SU-DHL-6 (cell line): ENCODE measurements around the gene UQCRC2.

Experiments
- EZH2phosphoT487 ChIP-seq: fragments of 200-600 bp; sonication (generic), shearing (Covaris generic); conservative IDR thresholded peaks from 2 replicates; pipeline ENCODE4 v1.6.1; 2018; ENCODE audit warnings: mild to moderate bottlenecking, antibody characterized with exemption, low read length, moderate library complexity, mixed read lengths
- TF ChIP-seq, protein P1 (sequence below): fragments of 200-600 bp; sonication (generic); IDR thresholded peaks from one replicate; pipeline ENCODE4 v1.5.1; 2017; ENCODE audit warnings: antibody characterized with exemption, mild to moderate bottlenecking, low read length, moderate library complexity; ENCODE audit not compliant: insufficient read depth, poor library complexity, severe bottlenecking

- TF ChIP-seq, protein P1, sequence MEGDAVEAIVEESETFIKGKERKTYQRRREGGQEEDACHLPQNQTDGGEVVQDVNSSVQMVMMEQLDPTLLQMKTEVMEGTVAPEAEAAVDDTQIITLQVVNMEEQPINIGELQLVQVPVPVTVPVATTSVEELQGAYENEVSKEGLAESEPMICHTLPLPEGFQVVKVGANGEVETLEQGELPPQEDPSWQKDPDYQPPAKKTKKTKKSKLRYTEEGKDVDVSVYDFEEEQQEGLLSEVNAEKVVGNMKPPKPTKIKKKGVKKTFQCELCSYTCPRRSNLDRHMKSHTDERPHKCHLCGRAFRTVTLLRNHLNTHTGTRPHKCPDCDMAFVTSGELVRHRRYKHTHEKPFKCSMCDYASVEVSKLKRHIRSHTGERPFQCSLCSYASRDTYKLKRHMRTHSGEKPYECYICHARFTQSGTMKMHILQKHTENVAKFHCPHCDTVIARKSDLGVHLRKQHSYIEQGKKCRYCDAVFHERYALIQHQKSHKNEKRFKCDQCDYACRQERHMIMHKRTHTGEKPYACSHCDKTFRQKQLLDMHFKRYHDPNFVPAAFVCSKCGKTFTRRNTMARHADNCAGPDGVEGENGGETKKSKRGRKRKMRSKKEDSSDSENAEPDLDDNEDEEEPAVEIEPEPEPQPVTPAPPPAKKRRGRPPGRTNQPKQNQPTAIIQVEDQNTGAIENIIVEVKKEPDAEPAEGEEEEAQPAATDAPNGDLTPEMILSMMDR, result no peak
- no peak for TF ChIP-seq EZH2phosphoT487
Observed at GRCh38 chr16:22027633-22028032, 74.5 kb downstream of the UQCRC2 start.
